Psoas muscle (tissue), 8 donors: ENCODE data around the gene TNNC1. TPM values are rescaled to one million over a fixed set of nuclear protein-coding genes. Genes with fewer than 3 reads are reported as not detected.

Experiments used
- ATAC-seq, 4 donors: fragments of 200-7000 bp; cut with Tn5 transposase; one replicate each; pipeline ENCODE4 v1.9.1; 2020; ENCODE audit warnings: moderate library complexity in 3 of 4, mild to moderate bottlenecking in 2 of 4
- DNase-seq, 2 donors: peaks; one replicate each; pipeline ENCODE4 v3.0.0-alpha.2; 2020
- H3K27ac ChIP-seq: fragments of 200-600 bp; one replicate; pipeline ENCODE4 v1.8.0; 2022
- H3K27me3 ChIP-seq, 3 donors: fragments of 200-600 bp in 1 of 3; one replicate each; pipeline versions ENCODE4 v1.6.1 to v1.8.0; 2013 to 2022; ENCODE audit warnings: low read length in 2 of 3, mild to moderate bottlenecking in 2 of 3, moderate library complexity in 1 of 3; ENCODE audit not compliant: insufficient read depth in 3 of 3
- H3K36me3 ChIP-seq, 2 donors: fragments of 200-600 bp in 1 of 2; one replicate each; pipeline versions ENCODE4 v1.6.1 to v1.8.0; 2013 to 2022; ENCODE audit warnings: low read depth in 1 of 2, mild to moderate bottlenecking in 1 of 2, moderate library complexity in 1 of 2; ENCODE audit not compliant: insufficient read depth in 1 of 2
- H3K4me1 ChIP-seq: fragments of 200-600 bp; one replicate; pipeline ENCODE4 v1.8.0; 2022
- H3K4me3 ChIP-seq: fragments of 200-600 bp; one replicate; pipeline ENCODE4 v1.8.0; 2022; ENCODE audit warnings: mild to moderate bottlenecking
- H3K9me3 ChIP-seq: fragments of 200-600 bp; one replicate; pipeline ENCODE4 v1.8.0; 2022
- WGBS, 3 donors: extraction: QIAGEN DNeasy Blood & Tissue Kit; methylation state at CpG; one replicate each; pipeline versions ENCODE4 v1.1.6 to v1.1.7; 2013; 5-methylcytosine and 5-hydroxymethylcytosine counted together
- intact Hi-C, 2 donors: fragments of 100-400 bp; cut with DNase I; formaldehyde crosslinking; loops; one replicate each; pipeline versions ENCODE4 v1.11.0 to v1.14.2; 2022
- polyA plus RNA-seq, 3 donors: library from polyadenylated mRNA; stranded (reverse); fragments of 200-250 nt; gene quantifications; one replicate each; pipeline ENCODE4 v1.2.3, GENCODE V29; 2013
- total RNA-seq, 4 donors: library from RNA; stranded (reverse); fragmentation: NEBNext Ultra II Directional in 2 of 4; extraction: Animal tissue kit (Norgen Biotek cat#: 25700) in 2 of 4; gene quantifications; one replicate each; pipeline versions ENCODE4 v1.2.1 to v1.2.4, GENCODE V29; 2021 to 2023
- TF ChIP-seq, protein P1 (sequence below): fragments of 200-600 bp; IDR thresholded peaks from one replicate; pipeline ENCODE4 v1.8.0; 2022; ENCODE audit warnings: antibody characterized with exemption
- donor health status: healthy with polysubstance abuse.
- donor health status: DM: no; HTN: no; CAD: no; lungs with moderate emphysema.
- donor health status: Bipolar disorder and iron deficiency.
- donor health status: healthy.
- donor health status: DM: yes; HTN: yes; CAD: no.
- donor health status: DM: no; HTN: no; CAD: no.
- donor health status: DM: no; HTN: no; CAD: no.
- donor health status: DM: yes; HTN: yes; CAD: no.

TNNC1 gene
- total and polyA plus RNA-seq, 7 donors = 4,153 to 7,172 (median 6,385) TPM

DNA sequence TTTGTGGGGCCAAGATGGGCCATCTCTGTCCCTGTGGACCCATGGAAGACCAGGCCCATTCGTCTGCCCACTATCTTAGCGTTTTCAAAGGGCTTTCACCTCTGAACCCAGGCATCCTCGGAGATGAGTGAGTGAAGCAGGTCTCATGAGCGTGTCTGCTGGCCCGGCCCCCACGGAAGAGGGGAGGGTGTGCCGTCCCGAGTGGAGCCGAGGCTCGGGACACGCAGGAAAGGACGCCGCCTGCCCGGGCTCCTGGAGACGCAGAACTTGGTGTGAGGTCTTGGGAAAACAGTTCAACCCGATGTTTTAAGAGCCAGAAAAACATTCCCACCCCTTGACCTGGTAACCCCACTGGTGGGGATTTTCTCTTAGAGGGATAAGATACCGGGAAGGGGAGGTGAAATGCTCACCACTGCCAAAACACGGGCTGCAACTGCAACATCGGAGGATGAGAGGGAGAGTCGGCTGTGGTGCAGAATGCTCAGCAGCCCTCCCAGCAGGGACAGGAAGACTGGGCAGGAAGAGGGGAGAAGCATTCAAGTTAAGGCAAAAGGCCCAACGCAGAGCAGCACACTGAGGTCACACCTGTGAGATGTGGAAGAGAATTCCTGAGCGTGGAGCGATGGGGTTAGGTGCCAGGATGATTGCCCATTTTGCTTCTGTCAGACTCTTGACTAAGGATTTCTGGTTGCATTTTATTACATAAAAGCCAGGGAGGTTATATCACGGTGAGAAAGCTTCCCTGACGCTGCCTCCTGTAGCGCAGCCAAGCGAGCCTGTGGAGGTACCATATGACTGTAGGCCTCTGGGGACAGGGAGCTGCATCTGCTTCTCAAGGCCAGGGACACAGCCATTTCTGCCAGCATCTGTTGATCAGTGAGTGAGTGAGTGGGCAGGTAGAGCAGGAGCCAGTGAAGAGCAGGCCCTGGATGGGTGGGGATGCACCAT is 27.2 kb upstream of the TNNC1 start:
- DNase-seq (peak in 1 of 2 donors; percentile 48), ATAC-seq (no peak)
- peaks cover 6 to 87% of the 10 kb centered on the region in 2 donors for H3K36me3 ChIP-seq
- H3K9me3 ChIP-seq = no peaks in the 10 kb centered on the region
- H3K27me3 ChIP-seq = no peaks in the 10 kb centered on the region
- 85% methylated on average over 27 of the region's 27 CpGs for WGBS, 3 donors
- intact Hi-C loops = loop anchor here in 1 of 2 donors (10.0 kb wide), 1 partner anchor 194 kb away; no protein-coding TSS in a partner anchor
- H3K4me3 ChIP-seq = no peak overlapping the region
- TF ChIP-seq, protein P1, sequence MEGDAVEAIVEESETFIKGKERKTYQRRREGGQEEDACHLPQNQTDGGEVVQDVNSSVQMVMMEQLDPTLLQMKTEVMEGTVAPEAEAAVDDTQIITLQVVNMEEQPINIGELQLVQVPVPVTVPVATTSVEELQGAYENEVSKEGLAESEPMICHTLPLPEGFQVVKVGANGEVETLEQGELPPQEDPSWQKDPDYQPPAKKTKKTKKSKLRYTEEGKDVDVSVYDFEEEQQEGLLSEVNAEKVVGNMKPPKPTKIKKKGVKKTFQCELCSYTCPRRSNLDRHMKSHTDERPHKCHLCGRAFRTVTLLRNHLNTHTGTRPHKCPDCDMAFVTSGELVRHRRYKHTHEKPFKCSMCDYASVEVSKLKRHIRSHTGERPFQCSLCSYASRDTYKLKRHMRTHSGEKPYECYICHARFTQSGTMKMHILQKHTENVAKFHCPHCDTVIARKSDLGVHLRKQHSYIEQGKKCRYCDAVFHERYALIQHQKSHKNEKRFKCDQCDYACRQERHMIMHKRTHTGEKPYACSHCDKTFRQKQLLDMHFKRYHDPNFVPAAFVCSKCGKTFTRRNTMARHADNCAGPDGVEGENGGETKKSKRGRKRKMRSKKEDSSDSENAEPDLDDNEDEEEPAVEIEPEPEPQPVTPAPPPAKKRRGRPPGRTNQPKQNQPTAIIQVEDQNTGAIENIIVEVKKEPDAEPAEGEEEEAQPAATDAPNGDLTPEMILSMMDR = no peak
- H3K4me1 ChIP-seq = peaks cover 18% of the 10 kb centered on the region
- no peak overlapping the region for H3K27ac ChIP-seq

DNA sequence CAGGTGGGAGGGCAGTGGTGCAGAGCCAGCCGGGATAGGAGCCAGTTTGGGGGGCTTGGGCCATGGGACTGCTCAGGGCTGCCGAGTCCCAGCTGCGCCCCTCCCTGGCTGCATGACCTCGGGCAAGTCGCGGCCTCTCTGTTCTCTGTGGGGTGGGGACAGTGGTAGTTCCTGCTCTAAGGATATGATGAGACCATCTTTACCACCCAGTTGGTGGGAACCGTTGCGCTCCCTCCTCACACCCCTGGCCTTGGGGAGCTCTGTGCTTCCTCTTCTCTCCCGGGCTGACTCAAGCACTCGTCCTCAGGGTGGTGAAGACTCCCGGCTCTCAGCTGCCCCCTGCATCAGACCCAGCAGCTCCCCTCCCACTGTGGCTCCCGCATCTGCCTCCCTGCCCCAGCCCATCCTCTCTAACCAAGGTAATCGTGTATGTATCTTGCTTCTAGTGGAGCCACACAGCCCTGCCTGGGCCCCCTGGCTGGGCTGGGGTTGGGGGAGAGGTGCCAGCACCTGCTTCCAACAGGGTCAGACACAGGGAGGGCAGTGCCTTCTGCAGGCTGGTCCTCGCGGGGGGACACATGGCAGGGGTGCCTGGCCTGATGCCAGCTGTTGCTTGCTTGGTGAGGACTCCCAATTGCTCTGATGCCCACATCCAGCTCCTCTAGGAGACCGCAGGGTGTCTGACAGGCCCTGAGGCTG is 26.2 kb upstream of the TNNC1 start:
- no peak overlapping the region for H3K4me3 ChIP-seq
- H3K27ac ChIP-seq = no peak overlapping the region
- intact Hi-C loops = loop anchor here in 1 of 2 donors (10.0 kb wide), 1 partner anchor 195 kb away; no protein-coding TSS in a partner anchor
- ATAC-seq (no peak), DNase-seq (peak in 1 of 2 donors; percentile 52)
- H3K4me1 ChIP-seq = peaks cover 18% of the 10 kb centered on the region
- no peaks in the 10 kb centered on the region for H3K27me3 ChIP-seq
- whole genome bisulfite sequencing, 3 donors = 85 to 92% (median 88%) methylated on average over 16 of the region's 16 CpGs
- no peaks in the 10 kb centered on the region for H3K9me3 ChIP-seq
- TF ChIP-seq, protein P1 = no peak
- peaks cover 6 to 87% of the 10 kb centered on the region in 2 donors for H3K36me3 ChIP-seq

DNA sequence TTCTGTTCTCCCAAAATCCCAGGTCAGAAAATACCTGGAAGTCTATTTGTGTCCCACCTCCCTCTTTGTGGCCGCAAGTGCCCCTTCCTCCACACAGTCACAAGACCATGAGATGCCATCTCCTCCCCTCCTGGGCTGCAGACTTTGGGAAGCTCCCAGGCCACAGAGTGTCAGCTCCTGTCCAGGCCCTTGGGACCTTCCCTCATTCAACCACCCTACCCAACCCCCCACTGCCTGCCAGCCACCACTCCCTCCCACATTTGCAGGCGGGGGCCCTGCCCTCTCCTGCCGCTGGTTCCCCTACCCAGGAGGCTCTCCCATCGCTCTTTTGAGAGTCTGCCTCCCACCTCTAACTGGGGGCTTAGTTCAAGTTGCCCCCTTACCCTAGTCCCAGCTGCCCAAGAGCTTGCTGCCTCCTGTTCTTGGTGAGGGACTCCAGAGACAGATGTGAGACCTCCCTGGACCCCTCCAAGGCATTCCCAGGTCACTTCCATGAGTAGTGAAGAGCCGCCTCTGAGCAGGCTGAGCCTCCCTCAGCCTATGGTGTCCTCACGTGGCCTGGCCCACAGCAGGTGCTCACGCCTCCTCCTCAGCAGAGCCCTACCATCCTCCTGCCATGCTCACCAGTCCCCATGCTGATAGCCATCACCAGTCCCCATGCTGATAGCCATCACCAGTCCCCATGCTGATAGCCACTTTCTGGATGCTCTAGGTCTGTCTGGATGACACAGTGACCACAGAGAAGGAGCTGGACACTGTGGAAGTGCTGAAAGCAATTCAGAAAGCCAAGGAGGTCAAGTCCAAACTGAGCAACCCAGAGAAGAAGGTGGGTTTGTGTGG is 25.4 kb upstream of the TNNC1 start:
- DNase-seq (peak in 1 of 2 donors; percentile 37), ATAC-seq (no peak)
- intact Hi-C loops = no loop called here
- no peak overlapping the region for H3K27ac ChIP-seq
- 93 to 94% (median 93%) methylated on average over 7 of the region's 7 CpGs for WGBS, 3 donors
- H3K27me3 ChIP-seq = no peaks in the 10 kb centered on the region
- H3K4me3 ChIP-seq = no peak overlapping the region
- H3K9me3 ChIP-seq = no peaks in the 10 kb centered on the region
- TF ChIP-seq, protein P1 = no peak
- peaks cover 6 to 89% of the 10 kb centered on the region in 2 donors for H3K36me3 ChIP-seq
- peaks cover 10% of the 10 kb centered on the region for H3K4me1 ChIP-seq

DNA sequence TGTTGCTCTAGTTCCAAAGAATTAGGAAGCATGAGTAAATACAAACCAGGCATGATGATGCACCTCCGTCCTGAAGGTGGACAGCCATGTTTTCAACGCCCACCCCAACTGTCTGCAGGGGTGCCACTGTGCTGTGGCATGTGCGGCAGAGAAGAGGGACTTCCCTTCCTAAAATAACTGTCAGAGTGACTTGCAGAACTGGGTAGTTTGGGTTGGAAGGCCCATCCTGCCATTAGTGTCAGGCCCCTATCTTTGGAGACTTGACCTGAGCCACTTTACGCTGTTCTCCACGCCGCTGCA is 23.9 kb upstream of the TNNC1 start:
- Histone ChIP-seq H3K27ac (no peak overlapping the region), H3K27me3 (no peaks in the 10 kb centered on the region), H3K36me3 (peaks cover 6 to 100% of the 10 kb centered on the region in 2 donors), H3K4me3 (no peak overlapping the region), H3K9me3 (no peaks in the 10 kb centered on the region), H3K4me1 (no peaks in the 10 kb centered on the region)
- DNase-seq (no peak), ATAC-seq (no peak)
- TF ChIP-seq, protein P1 = no peak
- intact Hi-C loops = no loop called here
- WGBS, 3 donors = 91 to 99% (median 95%) methylated on average over 6 of the region's 6 CpGs
